ENCODE results near the gene SMURF2. TPM values are rescaled to one million over a fixed set of nuclear protein-coding genes. Genes with fewer than 3 reads are reported as not detected.
A peak's percentile ranks its signal among the peaks of the same experiment; 100 is the strongest.

Gene SMURF2
- polyA plus RNA-seq, 1 of the 3 experiments (the other 2 are of a cell fraction), result 36.6 TPM

DNA sequence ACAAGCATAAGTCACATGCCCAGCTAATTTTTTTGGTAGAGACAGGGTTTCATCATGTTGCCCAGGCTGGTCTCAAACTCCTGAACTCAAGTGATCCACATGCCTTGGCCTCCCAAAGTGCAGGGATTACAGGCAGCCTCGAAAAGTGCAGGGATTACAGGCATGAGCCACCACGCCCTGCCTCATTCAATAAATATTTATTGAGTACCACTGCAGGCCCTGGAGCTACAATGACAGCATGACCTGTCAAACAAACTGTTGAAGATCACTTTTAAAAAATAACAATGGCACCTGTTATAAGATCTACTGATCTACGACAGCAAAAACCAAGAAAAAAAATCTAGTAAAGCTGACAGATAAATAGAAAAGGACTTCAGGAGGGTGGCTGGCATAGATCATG, 79.1 kb downstream of the SMURF2 start:
- Histone ChIP-seq H4K20me1 (ENCODE audit: insufficient read depth) (peaks cover 38% of the 10 kb centered on the region), H3F3A (replicated peaks; ENCODE audit: insufficient read depth) (peaks cover 81% of the 10 kb centered on the region), H3K27me3 (ENCODE audit: insufficient read depth) (no peaks in the 10 kb centered on the region), H3K9me2 (0 out of 2 replicates have a peak, but pooled peaks cover 4% of the 10 kb centered on the region), H3K36me3 (replicated peaks in 1 of 2; ENCODE audit: control insufficient read depth in 1 of 2, insufficient read depth in 2 of 2, low read length in 1 of 2) (peaks cover 47 to 90% of the 10 kb centered on the region in 2 experiments), H3K4me2 (no peak overlapping the region), H3K9ac (no peak overlapping the region), H3K27ac (ENCODE audit: low read depth in 2 of 2, low read length in 1 of 2) (no peak overlapping the region; a peak in 1 of 4 replicates), H2AFZ (ENCODE audit: low read depth) (no peak overlapping the region), H3K4me3 (ENCODE audit: low read depth in 2 of 2, low read length in 1 of 2) (no peak overlapping the region), H3K4me1 (ENCODE audit: control insufficient read depth in 1 of 2, insufficient read depth in 2 of 2, low read depth in 1 of 2, low read length in 1 of 2) (peaks cover 0 to 6% of the 10 kb centered on the region in 2 experiments; a peak in 2 of 4 replicates), H3K9me3 (no peaks in the 10 kb centered on the region), H3K79me2 (ENCODE audit: insufficient read depth) (peaks cover 94% of the 10 kb centered on the region)
- no peak for TF ChIP-seq YY1 (IDR thresholded peaks at IDR 0.05; ENCODE audit: low read depth)
- TF ChIP-seq NRF1 (IDR thresholded peaks at IDR 0.05; ENCODE audit: low read depth, low read length), result no peak
- TF ChIP-seq RCOR1 (IDR thresholded peaks at IDR 0.05; ENCODE audit: low read length), result no peak
- TF ChIP-seq SIN3A (IDR thresholded peaks at IDR 0.05; ENCODE audit: borderline replicate concordance, low read depth, low read length), result no peak
- no peak for TF ChIP-seq FOXJ3 (CRISPR knock-in tag; IDR thresholded peaks at IDR 0.05)
- TF ChIP-seq, protein P1, sequence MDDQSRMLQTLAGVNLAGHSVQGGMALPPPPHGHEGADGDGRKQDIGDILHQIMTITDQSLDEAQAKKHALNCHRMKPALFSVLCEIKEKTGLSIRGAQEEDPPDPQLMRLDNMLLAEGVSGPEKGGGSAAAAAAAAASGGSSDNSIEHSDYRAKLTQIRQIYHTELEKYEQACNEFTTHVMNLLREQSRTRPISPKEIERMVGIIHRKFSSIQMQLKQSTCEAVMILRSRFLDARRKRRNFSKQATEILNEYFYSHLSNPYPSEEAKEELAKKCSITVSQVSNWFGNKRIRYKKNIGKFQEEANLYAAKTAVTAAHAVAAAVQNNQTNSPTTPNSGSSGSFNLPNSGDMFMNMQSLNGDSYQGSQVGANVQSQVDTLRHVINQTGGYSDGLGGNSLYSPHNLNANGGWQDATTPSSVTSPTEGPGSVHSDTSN (IDR thresholded peaks at IDR 0.05), result no peak
- no peak for TF ChIP-seq MEF2A (IDR thresholded peaks at IDR 0.05; ENCODE audit: borderline replicate concordance, low read depth)
- TF ChIP-seq MXI1 (IDR thresholded peaks at IDR 0.05; ENCODE audit: low read depth, low read length), result no peak
- TF ChIP-seq GATA2 (CRISPR knock-in tag; IDR thresholded peaks at IDR 0.05), result no peak
- TF ChIP-seq, protein P2, sequence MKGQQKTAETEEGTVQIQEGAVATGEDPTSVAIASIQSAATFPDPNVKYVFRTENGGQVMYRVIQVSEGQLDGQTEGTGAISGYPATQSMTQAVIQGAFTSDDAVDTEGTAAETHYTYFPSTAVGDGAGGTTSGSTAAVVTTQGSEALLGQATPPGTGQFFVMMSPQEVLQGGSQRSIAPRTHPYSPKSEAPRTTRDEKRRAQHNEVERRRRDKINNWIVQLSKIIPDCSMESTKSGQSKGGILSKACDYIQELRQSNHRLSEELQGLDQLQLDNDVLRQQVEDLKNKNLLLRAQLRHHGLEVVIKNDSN (IDR thresholded peaks at IDR 0.05; ENCODE audit: borderline replicate concordance, low read depth), result no peak
- no peak for TF ChIP-seq JUND (IDR thresholded peaks at IDR 0.05)
- TF ChIP-seq CHD2 (IDR thresholded peaks at IDR 0.05; ENCODE audit: low read length, partially characterized antibody), result no peak
- no peak for TF ChIP-seq POLR2AphosphoS5 (IDR thresholded peaks at IDR 0.05; ENCODE audit: low read depth, low read length)
- DNase-seq, result no peak
- 98% methylated on average over 3 of the region's 3 CpGs for WGBS (ENCODE audit: low lambda C conversion rate)
- ChIA-PET CTCF (interaction anchor here (1.0 to 1.3 kb wide), 4 partner anchors 11 to 159 kb away, joined by 3 read pairs; no protein-coding TSS in a partner anchor), POLR2A (no interaction called here)

DNA sequence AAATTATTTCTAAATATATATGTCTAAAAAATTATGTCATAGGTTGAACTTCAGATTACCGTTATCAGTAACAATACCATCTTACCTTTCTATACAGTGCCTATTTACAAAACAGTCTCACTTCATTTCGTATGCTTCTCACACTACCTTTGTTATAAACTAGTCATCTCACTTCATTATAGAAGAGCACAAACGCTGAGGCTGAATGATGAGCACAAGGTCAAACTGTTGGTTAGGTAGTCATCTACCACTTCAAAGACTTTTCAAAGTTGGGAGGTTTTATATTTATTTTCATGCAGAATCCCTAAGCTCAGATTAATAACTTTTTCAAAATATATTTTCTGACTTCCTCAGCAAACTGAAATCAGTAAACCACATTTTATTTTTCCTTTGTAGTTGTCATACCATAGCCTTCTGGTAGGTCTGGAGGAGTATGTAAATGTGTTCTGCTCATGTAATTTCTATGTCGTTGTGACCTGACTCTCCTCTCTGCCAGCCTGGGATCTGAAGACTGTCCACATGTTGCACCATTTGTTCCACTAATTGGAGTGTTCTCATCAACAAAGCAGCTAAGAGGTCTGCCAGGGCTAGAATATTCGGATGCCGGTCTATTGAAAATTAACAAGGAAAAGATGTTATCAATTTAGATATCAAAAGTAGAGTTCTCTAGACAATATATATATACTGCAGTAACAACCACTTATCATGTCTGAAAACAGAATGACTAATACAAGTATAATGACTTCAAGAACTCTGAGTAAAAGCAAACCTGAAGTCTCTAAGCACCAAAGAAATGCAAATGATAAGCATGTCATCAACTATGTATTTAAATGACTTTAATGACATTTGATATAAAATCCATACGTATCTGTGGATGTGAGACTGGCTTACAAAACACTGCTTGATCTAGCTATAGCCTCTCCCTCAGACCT, 81.5 kb downstream of the SMURF2 start:
- Histone ChIP-seq H3K4me3 (ENCODE audit: low read depth in 2 of 2, low read length in 1 of 2) (no peak overlapping the region), H3K79me2 (ENCODE audit: insufficient read depth) (peaks cover 93% of the 10 kb centered on the region), H3F3A (replicated peaks; ENCODE audit: insufficient read depth) (peaks cover 86% of the 10 kb centered on the region), H3K27me3 (ENCODE audit: insufficient read depth) (no peaks in the 10 kb centered on the region), H3K4me1 (ENCODE audit: control insufficient read depth in 1 of 2, insufficient read depth in 2 of 2, low read depth in 1 of 2, low read length in 1 of 2) (peaks cover 0 to 9% of the 10 kb centered on the region in 2 experiments; a peak in 2 of 4 replicates), H3K9me3 (no peaks in the 10 kb centered on the region), H4K20me1 (ENCODE audit: insufficient read depth) (peaks cover 50% of the 10 kb centered on the region), H3K9ac (no peak overlapping the region), H3K9me2 (0 out of 2 replicates have a peak, but pooled peaks cover 4% of the 10 kb centered on the region), H3K36me3 (replicated peaks in 1 of 2; ENCODE audit: control insufficient read depth in 1 of 2, insufficient read depth in 2 of 2, low read length in 1 of 2) (peaks cover 44 to 88% of the 10 kb centered on the region in 2 experiments), H2AFZ (ENCODE audit: low read depth) (no peak overlapping the region), H3K27ac (ENCODE audit: low read depth in 2 of 2, low read length in 1 of 2) (peak overlapping the region in 1 of 2 experiments; percentile 70; a peak in 2 of 4 replicates), H3K4me2 (no peak overlapping the region)
- DNase-seq, result no peak
- ChIA-PET POLR2A (no interaction called here), CTCF (interaction anchor here (0.6 to 1.1 kb wide), 2 partner anchors 42 to 768 kb away, joined by 3 read pairs; no protein-coding TSS in a partner anchor)
- WGBS (ENCODE audit: low lambda C conversion rate), result 60% methylated on average over 7 of the region's 7 CpGs
- TF ChIP-seq, protein P1 (IDR thresholded peaks at IDR 0.05), result 0 out of 2 replicates have a peak, but pooled peaks have one; percentile 13
- peak; percentile 39; the same call in 1 of the 2 replicates for TF ChIP-seq TCF12 (IDR thresholded peaks at IDR 0.05)
- no peak for TF ChIP-seq RFX5 (IDR thresholded peaks at IDR 0.05; ENCODE audit: low read length)
- TF ChIP-seq EZH2phosphoT487 (IDR thresholded peaks at IDR 0.05; ENCODE audit: borderline replicate concordance, low read depth), result no peak
